ENCODE data around the gene ACAA1.

DNA sequence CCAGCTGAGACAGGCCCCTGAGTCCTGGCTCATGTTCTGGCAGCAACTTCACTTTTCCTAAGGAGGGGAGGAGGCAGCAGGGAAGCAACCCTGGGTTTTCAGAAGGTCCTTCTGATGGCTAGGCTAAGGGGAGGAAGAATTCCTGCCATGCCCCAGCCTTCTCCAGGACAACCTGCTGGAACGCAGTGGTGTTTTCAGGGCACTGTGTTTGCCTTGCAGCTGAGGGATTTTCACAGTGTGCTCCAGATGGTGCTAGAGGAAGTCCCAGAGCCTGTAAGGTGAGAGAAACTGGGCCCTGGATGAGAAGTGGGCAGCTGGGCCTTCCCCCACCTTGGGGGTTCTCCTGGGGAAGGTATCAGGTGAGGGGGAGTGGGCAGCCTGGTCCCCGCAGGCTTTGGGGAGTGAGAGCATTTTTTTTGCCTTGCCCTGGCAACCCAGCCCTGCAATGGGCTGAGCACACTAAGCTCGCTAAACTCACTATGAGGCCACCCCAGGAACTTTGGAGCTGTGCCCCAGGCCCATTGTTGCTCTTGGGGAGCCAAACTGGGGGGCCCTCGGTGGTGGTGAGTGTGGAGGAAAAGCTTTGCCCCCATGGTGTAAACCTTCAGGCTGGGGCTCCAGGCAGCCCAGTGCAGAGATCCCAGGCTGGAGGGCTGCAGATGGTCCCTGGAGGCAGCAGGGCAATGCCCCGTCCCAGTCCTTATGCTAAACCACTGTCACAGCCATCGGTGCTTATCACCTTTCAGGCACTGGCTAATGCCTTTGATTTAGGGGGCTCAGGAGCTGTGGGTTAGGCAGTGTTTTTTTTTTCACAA, 41.1 kb downstream of the ACAA1 start:
- TF ChIP-seq, protein P1, sequence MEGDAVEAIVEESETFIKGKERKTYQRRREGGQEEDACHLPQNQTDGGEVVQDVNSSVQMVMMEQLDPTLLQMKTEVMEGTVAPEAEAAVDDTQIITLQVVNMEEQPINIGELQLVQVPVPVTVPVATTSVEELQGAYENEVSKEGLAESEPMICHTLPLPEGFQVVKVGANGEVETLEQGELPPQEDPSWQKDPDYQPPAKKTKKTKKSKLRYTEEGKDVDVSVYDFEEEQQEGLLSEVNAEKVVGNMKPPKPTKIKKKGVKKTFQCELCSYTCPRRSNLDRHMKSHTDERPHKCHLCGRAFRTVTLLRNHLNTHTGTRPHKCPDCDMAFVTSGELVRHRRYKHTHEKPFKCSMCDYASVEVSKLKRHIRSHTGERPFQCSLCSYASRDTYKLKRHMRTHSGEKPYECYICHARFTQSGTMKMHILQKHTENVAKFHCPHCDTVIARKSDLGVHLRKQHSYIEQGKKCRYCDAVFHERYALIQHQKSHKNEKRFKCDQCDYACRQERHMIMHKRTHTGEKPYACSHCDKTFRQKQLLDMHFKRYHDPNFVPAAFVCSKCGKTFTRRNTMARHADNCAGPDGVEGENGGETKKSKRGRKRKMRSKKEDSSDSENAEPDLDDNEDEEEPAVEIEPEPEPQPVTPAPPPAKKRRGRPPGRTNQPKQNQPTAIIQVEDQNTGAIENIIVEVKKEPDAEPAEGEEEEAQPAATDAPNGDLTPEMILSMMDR (IDR thresholded peaks at IDR 0.05) = no peak
- no peak for TF ChIP-seq POLR2AphosphoS5 (IDR thresholded peaks at IDR 0.05)
- no peak for TF ChIP-seq EP300 (IDR thresholded peaks at IDR 0.05; ENCODE audit: low read depth)
- TF ChIP-seq POLR2A (IDR thresholded peaks at IDR 0.05) = no peak

Data from transverse colon (tissue), 4 donors.